WTC11 (cell line): ENCODE measurements around the gene PREPL. TPM values are rescaled to one million over a fixed set of nuclear protein-coding genes. Genes with fewer than 3 reads are reported as not detected.
A peak's percentile ranks its signal among the peaks of the same experiment; 100 is the strongest.

ENCODE experiments used
- ATAC-seq: fragments of 200-7000 bp; cut with Tn5 transposase; 2 replicates; pipeline ENCODE4 v1.10.0; 2021; ENCODE audit warnings: mild to moderate bottlenecking, moderate library complexity
- CTCF ChIA-PET: fragments of 300-600 bp; sonication (Branson Sonifier 250); formaldehyde crosslinking; loops from one replicate; lab custom pipeline; 2021; ENCODE audit warnings: antibody characterized with exemption; lab: Charles Lee
- POLR2A ChIA-PET: fragments of 350-600 bp; sonication (Branson Sonifier 250); formaldehyde crosslinking; loops from one replicate; lab custom pipeline; 2021; ENCODE audit warnings: antibody characterized with exemption; lab: Charles Lee
- DNase-seq: peaks from one replicate; pipeline ENCODE4 v3.0.0; 2021; ENCODE audit warnings: low spot score
- H3K27ac Mint-ChIP-seq: 2 replicates; pipeline ENCODE4 v1.8.0; 2021; ENCODE audit warnings: mixed read lengths
- H3K27me3 Mint-ChIP-seq: 2 replicates; pipeline ENCODE4 v1.8.0; 2021; ENCODE audit warnings: low read depth, mild to moderate bottlenecking, moderate library complexity, mixed read lengths
- H3K36me3 Mint-ChIP-seq: 2 replicates; pipeline ENCODE4 v1.8.0; 2021; ENCODE audit warnings: mixed read lengths
- H3K4me1 Mint-ChIP-seq: 2 replicates; pipeline ENCODE4 v1.8.0; 2022; ENCODE audit warnings: mixed read lengths
- H3K4me3 Mint-ChIP-seq: 2 replicates; pipeline ENCODE4 v1.8.0; 2021; ENCODE audit warnings: mild to moderate bottlenecking, moderate library complexity, mixed read lengths
- H3K9me3 Mint-ChIP-seq: 2 replicates; pipeline ENCODE4 v1.8.0; 2021; ENCODE audit warnings: mixed read lengths
- AR ChIP-seq: fragments of 250-450 bp; sonication (Bioruptor Pico); IDR thresholded peaks from 2 replicates; pipeline ENCODE4 v1.9.0; 2021; ENCODE audit warnings: mild to moderate bottlenecking
- EMX1 ChIP-seq: fragments of 250-450 bp; sonication (Bioruptor Pico); IDR thresholded peaks from 2 replicates; pipeline ENCODE4 v1.8.0; 2021; ENCODE audit warnings: mild to moderate bottlenecking
- ESRRA ChIP-seq: sonication (generic); formaldehyde crosslinking; IDR thresholded peaks from 2 replicates; pipeline ENCODE4 v1.8.1; 2022; ENCODE audit warnings: mild to moderate bottlenecking, missing genetic modification reagents, borderline replicate concordance
- FOXK1 ChIP-seq: sonication (generic); formaldehyde crosslinking; IDR thresholded peaks from 2 replicates; pipeline ENCODE4 v1.8.0; 2022; ENCODE audit warnings: mild to moderate bottlenecking, moderate library complexity, missing genetic modification reagents
- FOXP1 ChIP-seq: sonication (generic); formaldehyde crosslinking; IDR thresholded peaks from 2 replicates; pipeline ENCODE4 v1.8.0; 2022; ENCODE audit warnings: missing genetic modification reagents, mild to moderate bottlenecking, moderate library complexity, borderline replicate concordance
- GABPB1 ChIP-seq: sonication (generic); formaldehyde crosslinking; IDR thresholded peaks from 2 replicates; pipeline ENCODE4 v1.8.1; 2023; ENCODE audit warnings: mild to moderate bottlenecking, missing genetic modification reagents
- HMGXB4 ChIP-seq: sonication (generic); formaldehyde crosslinking; IDR thresholded peaks from 2 replicates; pipeline ENCODE4 v1.8.1; 2023; ENCODE audit warnings: mild to moderate bottlenecking, moderate library complexity, missing genetic modification reagents
- NFATC4 ChIP-seq: fragments of 250-450 bp; sonication (Bioruptor Pico); IDR thresholded peaks from 2 replicates; pipeline ENCODE4 v1.9.0; 2021; ENCODE audit warnings: mild to moderate bottlenecking
- NFE2L1 ChIP-seq: sonication (generic); formaldehyde crosslinking; IDR thresholded peaks from 2 replicates; pipeline ENCODE4 v1.8.1; 2023; ENCODE audit warnings: missing genetic modification reagents
- OVOL2 ChIP-seq: fragments of 250-450 bp; sonication (Bioruptor Pico); IDR thresholded peaks from 2 replicates; pipeline ENCODE4 v1.9.0; 2021; ENCODE audit warnings: mild to moderate bottlenecking, borderline replicate concordance
- PRDM15 ChIP-seq: sonication (generic); formaldehyde crosslinking; IDR thresholded peaks from 2 replicates; pipeline ENCODE4 v1.8.0; 2022; ENCODE audit warnings: missing genetic modification reagents
- PREB ChIP-seq: sonication (generic); formaldehyde crosslinking; IDR thresholded peaks from 2 replicates; pipeline ENCODE4 v1.8.1; 2022; ENCODE audit warnings: mild to moderate bottlenecking, missing genetic modification reagents, moderate library complexity, borderline replicate concordance
- STAT6 ChIP-seq: sonication (generic); formaldehyde crosslinking; conservative IDR thresholded peaks from 2 replicates; pipeline ENCODE4 v1.8.1; 2023; ENCODE audit warnings: mild to moderate bottlenecking, low read depth, missing genetic modification reagents, moderate library complexity
- ZBTB21 ChIP-seq: sonication (generic); formaldehyde crosslinking; IDR thresholded peaks from 2 replicates; pipeline ENCODE4 v1.8.1; 2023; ENCODE audit warnings: mild to moderate bottlenecking, missing genetic modification reagents, borderline replicate concordance
- ZBTB43 ChIP-seq: sonication (generic); formaldehyde crosslinking; IDR thresholded peaks from 2 replicates; pipeline ENCODE4 v1.8.1; 2023; ENCODE audit warnings: mild to moderate bottlenecking, missing genetic modification reagents
- ZNF232 ChIP-seq: sonication (generic); formaldehyde crosslinking; IDR thresholded peaks from 2 replicates; pipeline ENCODE4 v1.8.0; 2022; ENCODE audit warnings: mild to moderate bottlenecking, missing genetic modification reagents
- ZNF263 ChIP-seq: sonication (generic); formaldehyde crosslinking; IDR thresholded peaks from 2 replicates; pipeline ENCODE4 v1.8.1; 2022; ENCODE audit warnings: low read depth, mild to moderate bottlenecking, moderate library complexity, missing genetic modification reagents
- ZNF396 ChIP-seq: fragments of 250-450 bp; sonication (Bioruptor Pico); IDR thresholded peaks from 2 replicates; pipeline ENCODE4 v1.8.0; 2021; ENCODE audit warnings: mild to moderate bottlenecking, moderate library complexity, borderline replicate concordance
- ZNF512 ChIP-seq: sonication (generic); formaldehyde crosslinking; IDR thresholded peaks from 2 replicates; pipeline ENCODE4 v1.8.1; 2022; ENCODE audit warnings: missing genetic modification reagents, borderline replicate concordance
- total RNA-seq: library from RNA; stranded (reverse); gene quantifications from 3 replicates; pipeline ENCODE4 v1.2.3, GENCODE V29; 2021

Gene PREPL
- total RNA-seq, 1 experiment from 2014 or later: 29.3 TPM

- H3K4me3 Mint-ChIP-seq: no peak overlapping the region
- peaks cover 32% of the 10 kb centered on the region for H3K9me3 Mint-ChIP-seq
- H3K27me3 Mint-ChIP-seq: no peaks in the 10 kb centered on the region
- peaks cover 22% of the 10 kb centered on the region for H3K36me3 Mint-ChIP-seq
- peak; percentile 61 for ATAC-seq
- TF ChIP-seq ZNF263 (CRISPR knock-in tag): no peak
- TF ChIP-seq, all 79 proteins: peak for 0
- ChIA-PET POLR2A (no interaction called here), CTCF (interaction anchor here (0.7 to 1.3 kb wide), 2 partner anchors 10 to 404 kb away, joined by 3 to 7 read pairs; no protein-coding TSS in a partner anchor)
- no peaks in the 10 kb centered on the region for H3K4me1 Mint-ChIP-seq
- no peak for DNase-seq
- H3K27ac Mint-ChIP-seq: no peak overlapping the region
These were observed 55.4 kb downstream of the PREPL start for GRCh38 chr2:44305882-44306281.

- ChIA-PET POLR2A (no interaction called here), CTCF (no interaction called here)
- peaks cover 8% of the 10 kb centered on the region for H3K4me1 Mint-ChIP-seq
- no peak overlapping the region for H3K4me3 Mint-ChIP-seq
- TF ChIP-seq ZNF232 (CRISPR knock-in tag): no peak
- TF ChIP-seq NFE2L1 (CRISPR knock-in tag): no peak
- TF ChIP-seq EMX1 (CRISPR knock-in tag): no peak
- TF ChIP-seq ESRRA: no peak
- TF ChIP-seq OVOL2: no peak
- TF ChIP-seq GABPB1: no peak
- no peak for TF ChIP-seq FOXK1 (CRISPR knock-in tag)
- TF ChIP-seq FOXP1 (CRISPR knock-in tag): no peak
- TF ChIP-seq AR (CRISPR knock-in tag): no peak
- TF ChIP-seq ZBTB43 (CRISPR knock-in tag): no peak
- TF ChIP-seq PREB: no peak
- no peak for TF ChIP-seq PRDM15 (CRISPR knock-in tag)
- TF ChIP-seq ZNF396 (CRISPR knock-in tag): no peak
- no peak for TF ChIP-seq STAT6 (CRISPR knock-in tag)
- TF ChIP-seq ZNF512 (CRISPR knock-in tag): no peak
- TF ChIP-seq ZBTB21 (CRISPR knock-in tag): no peak
- no peak for TF ChIP-seq HMGXB4 (CRISPR knock-in tag)
- TF ChIP-seq NFATC4: no peak
- no peaks in the 10 kb centered on the region for H3K27me3 Mint-ChIP-seq
- DNase-seq (no peak), ATAC-seq (no peak)
- peaks cover 7% of the 10 kb centered on the region for H3K36me3 Mint-ChIP-seq
- H3K27ac Mint-ChIP-seq: no peak overlapping the region
- H3K9me3 Mint-ChIP-seq: peaks cover 19% of the 10 kb centered on the region
These were observed 57.0 kb downstream of the PREPL start for GRCh38 chr2:44304258-44304657.
